ENCODE data around the gene TNFRSF21. TPM values are rescaled to one million over a fixed set of nuclear protein-coding genes. Genes with fewer than 3 reads are reported as not detected.

Gene TNFRSF21
- total and polyA plus RNA-seq, 8 donors, result 14.8 to 55.8 (median 18.1) TPM

- no peak for TF ChIP-seq CTCF (IDR thresholded peaks at IDR 0.05)
- no peak overlapping the region for H3K27ac ChIP-seq
- no peak for ATAC-seq
- intact Hi-C loops (cut with DNase I), result no loop called here
- no peaks in the 10 kb centered on the region for H3K36me3 ChIP-seq
- no peak for DNase-seq
- no peaks in the 10 kb centered on the region for H3K27me3 ChIP-seq
- no peak overlapping the region for H3K4me3 ChIP-seq
- H3K4me1 ChIP-seq, result no peaks in the 10 kb centered on the region
- no peaks in the 10 kb centered on the region for H3K9me3 ChIP-seq
Measured at GRCh38 chr6:47323887-47324286, 14.2 kb upstream of the TNFRSF21 start.

- Histone ChIP-seq H3K27ac (no peak overlapping the region), H3K9me3 (no peaks in the 10 kb centered on the region), H3K36me3 (no peaks in the 10 kb centered on the region), H3K4me1 (no peaks in the 10 kb centered on the region), H3K27me3 (no peaks in the 10 kb centered on the region), H3K4me3 (no peak overlapping the region)
- TF ChIP-seq CTCF (IDR thresholded peaks at IDR 0.05), result no peak
- intact Hi-C loops (cut with DNase I), result no loop called here
- ATAC-seq (no peak), DNase-seq (no peak)
Measured at GRCh38 chr6:47323321-47323720, 13.6 kb upstream of the TNFRSF21 start.

GRCh38 chr6:47321577-47321976 is 11.9 kb upstream of the TNFRSF21 start:
- ATAC-seq, result no peak
- intact Hi-C loops (cut with DNase I), result no loop called here
- Histone ChIP-seq H3K4me1 (no peaks in the 10 kb centered on the region), H3K27ac (no peak overlapping the region), H3K27me3 (no peaks in the 10 kb centered on the region), H3K9me3 (no peaks in the 10 kb centered on the region), H3K36me3 (no peaks in the 10 kb centered on the region), H3K4me3 (no peak overlapping the region)
- no peak for TF ChIP-seq CTCF (IDR thresholded peaks at IDR 0.05)
- no peak for DNase-seq

GRCh38 chr6:47319867-47320266 is 10.2 kb upstream of the TNFRSF21 start:
- Histone ChIP-seq H3K27me3 (no peaks in the 10 kb centered on the region), H3K27ac (no peak overlapping the region), H3K36me3 (no peaks in the 10 kb centered on the region), H3K4me3 (no peak overlapping the region), H3K4me1 (no peaks in the 10 kb centered on the region), H3K9me3 (no peaks in the 10 kb centered on the region)
- ATAC-seq (no peak), DNase-seq (no peak)
- intact Hi-C loops (cut with DNase I), result no loop called here
- no peak for TF ChIP-seq CTCF (IDR thresholded peaks at IDR 0.05)

DNA sequence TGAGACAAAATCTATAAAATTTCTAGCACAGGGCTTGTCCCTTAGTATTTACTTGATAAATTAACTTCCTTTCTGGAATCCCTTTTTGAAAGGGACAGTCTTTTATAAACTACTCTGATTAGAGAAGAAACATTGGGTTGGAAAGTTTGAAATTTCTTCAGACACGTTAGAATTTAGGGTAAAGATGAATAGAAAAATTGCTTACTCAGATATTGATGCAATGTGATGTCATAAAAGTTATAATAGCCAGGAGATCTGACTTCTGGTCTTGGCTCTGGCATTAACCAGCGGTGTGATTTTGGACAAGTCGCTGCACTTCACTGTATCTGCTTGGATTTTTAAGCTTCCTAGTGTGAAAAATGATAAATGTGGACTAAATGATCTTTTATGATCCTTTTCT is 9.7 kb upstream of the TNFRSF21 start:
- H3K4me1 ChIP-seq, result no peaks in the 10 kb centered on the region
- no peaks in the 10 kb centered on the region for H3K36me3 ChIP-seq
- no peaks in the 10 kb centered on the region for H3K9me3 ChIP-seq
- H3K27me3 ChIP-seq, result no peaks in the 10 kb centered on the region
- no peak for TF ChIP-seq CTCF (IDR thresholded peaks at IDR 0.05)
- ATAC-seq (no peak), DNase-seq (no peak)
- intact Hi-C loops (cut with DNase I), result no loop called here
- no peak overlapping the region for H3K4me3 ChIP-seq
- no peak overlapping the region for H3K27ac ChIP-seq

Data from left lung (tissue), 10 donors.